ENCODE measurements around the gene MRPL58.
"Not testable (repeated sequence)": the region's sequence is repeated elsewhere in the genome, so short reads cannot be mapped to it uniquely, and the experiment has no call there.

- not testable (repeated sequence) for TF ChIP-seq CTCF (conservative IDR thresholded peaks at IDR 0.05; ENCODE audit: low read length); EZH2phosphoT487 (IDR thresholded peaks at IDR 0.05; ENCODE audit: borderline replicate concordance)
These were observed 14.2 kb downstream of the MRPL58 start for GRCh38 chr17:75026650-75027049.
